B cell (primary cell): ENCODE results near the gene AHCY. TPM values are rescaled to one million over a fixed set of nuclear protein-coding genes. Genes with fewer than 3 reads are reported as not detected.
"Not testable (repeated sequence)": the region's sequence is repeated elsewhere in the genome, so short reads cannot be mapped to it uniquely, and the experiment has no call there.

Experiments
- ATAC-seq: fragments of 200-7000 bp; cut with Tn5 transposase; one replicate; pipeline ENCODE4 v1.10.0; 2021; ENCODE audit warnings: low read depth, mild to moderate bottlenecking, moderate number of reproducible peaks, moderate library complexity
- CTCF ChIA-PET: fragments of 350-600 bp; sonication (Branson Sonifier 250); formaldehyde crosslinking; loops from one replicate; lab custom pipeline; 2021; ENCODE audit warnings: antibody characterized with exemption, inconsistent platforms; lab: Charles Lee
- POLR2A ChIA-PET: fragments of 350-600 bp; sonication (Branson Sonifier 250); formaldehyde crosslinking; loops from one replicate; lab custom pipeline; 2021; ENCODE audit warnings: antibody characterized with exemption; lab: Charles Lee
- DNase-seq: peaks from one replicate; pipeline ENCODE4 v3.0.0; 2013
- H2AFZ ChIP-seq: 2 replicates; pipeline ENCODE4 v1.6.1; 2012; ENCODE audit warnings: mild to moderate bottlenecking, low read depth, low read length; ENCODE audit not compliant: insufficient read depth, poor library complexity, severe bottlenecking
- H3K27ac ChIP-seq, 2 donors: 1 replicate in 1 of 2; 2 replicates in 1 of 2; pipeline ENCODE4 v1.5.1; 2012 to 2013; ENCODE audit warnings: low read length in 2 of 2, mild to moderate bottlenecking in 2 of 2, moderate library complexity in 1 of 2
- H3K27me3 ChIP-seq, 4 experiments: fragments of 200-600 bp in 1 of 4; sonication (generic) in 1 of 4; replicated peaks in 1 of 4; 1 replicate in 2 of 4; 2 replicates in 2 of 4; pipeline versions ENCODE4 v1.6.1 to v1.7.0; 2013 to 2016; ENCODE audit warnings: low read length in 3 of 4, mild to moderate bottlenecking in 2 of 4, mixed read lengths in 1 of 4, moderate library complexity in 1 of 4; ENCODE audit not compliant: insufficient read depth in 4 of 4, control insufficient read depth in 3 of 4; ENCODE audit errors: control extremely low read depth in 1 of 4
- H3K36me3 ChIP-seq, 2 experiments: replicated peaks in 1 of 2; 1 replicate in 1 of 2; 2 replicates in 1 of 2; pipeline versions ENCODE4 v1.6.1 to v1.7.1; 2013; ENCODE audit warnings: low read length in 1 of 2; ENCODE audit not compliant: insufficient read depth in 2 of 2, control insufficient read depth in 1 of 2; ENCODE audit errors: control extremely low read depth in 1 of 2, extremely low read depth in 1 of 2
- H3K4me1 ChIP-seq, 2 donors: fragments of 200-600 bp in 1 of 2; sonication (generic) in 1 of 2; 1 replicate in 1 of 2; 2 replicates in 1 of 2; pipeline versions ENCODE4 v1.5.1 to v1.6.1; 2013 to 2017; ENCODE audit warnings: low read length in 2 of 2; ENCODE audit not compliant: control insufficient read depth in 2 of 2, insufficient read depth in 2 of 2
- H3K4me2 ChIP-seq: replicated peaks from 2 replicates; pipeline ENCODE3; 2012; ENCODE audit warnings: mild to moderate bottlenecking, low read depth, low read length; ENCODE audit not compliant: poor library complexity, severe bottlenecking
- H3K4me3 ChIP-seq, 5 experiments: fragments of 200-600 bp in 1 of 5; sonication (generic) in 1 of 5; 1 replicate in 3 of 5; 2 replicates in 2 of 5; pipeline versions ENCODE4 v1.5.1 to v1.7.0; 2011 to 2016; ENCODE audit warnings: low read length in 4 of 5, mild to moderate bottlenecking in 4 of 5, low read depth in 2 of 5, control low read depth in 1 of 5, moderate library complexity in 1 of 5; ENCODE audit not compliant: insufficient read depth in 1 of 5; ENCODE audit errors: control extremely low read depth in 1 of 5, extremely low read depth in 1 of 5
- H3K79me2 ChIP-seq: fragments of 200-600 bp; sonication (generic); one replicate; pipeline ENCODE4 v1.6.0; 2016; ENCODE audit warnings: low read length; ENCODE audit not compliant: control insufficient read depth, insufficient read depth
- H3K9ac ChIP-seq: fragments of 200-600 bp; sonication (generic); 2 replicates; pipeline ENCODE4 v1.6.1; 2017; ENCODE audit warnings: mild to moderate bottlenecking, low read length, moderate library complexity
- H3K9me3 ChIP-seq, 3 donors: one replicate each; pipeline versions ENCODE4 v1.6.1 to v1.7.1; 2013; ENCODE audit warnings: low read length in 2 of 3; ENCODE audit not compliant: control insufficient read depth in 2 of 3, insufficient read depth in 1 of 3; ENCODE audit errors: control extremely low read depth in 1 of 3
- H4K20me1 ChIP-seq: 2 replicates; pipeline ENCODE4 v1.6.0; 2012; ENCODE audit warnings: mild to moderate bottlenecking, low read length; ENCODE audit not compliant: insufficient read depth, control insufficient read depth, poor library complexity, severe bottlenecking
- H3K27ac Mint-ChIP-seq: one replicate; pipeline ENCODE4 v1.8.0; 2021; ENCODE audit warnings: mixed read lengths
- H3K27me3 Mint-ChIP-seq: one replicate; pipeline ENCODE4 v1.8.0; 2021; ENCODE audit warnings: mixed read lengths
- H3K4me1 Mint-ChIP-seq: one replicate; pipeline ENCODE4 v1.8.0; 2021; ENCODE audit warnings: mixed read lengths
- H3K4me3 Mint-ChIP-seq: one replicate; pipeline ENCODE4 v1.8.0; 2021; ENCODE audit warnings: mixed read lengths
- H3K9me3 Mint-ChIP-seq: one replicate; pipeline ENCODE4 v1.8.0; 2022; ENCODE audit warnings: mixed read lengths; ENCODE audit not compliant: insufficient read depth
- CTCF ChIP-seq: fragments of 200-600 bp; IDR thresholded peaks from one replicate; pipeline ENCODE4 v1.8.0; 2022; ENCODE audit warnings: antibody characterized with exemption, mild to moderate bottlenecking
- EZH2 ChIP-seq: IDR thresholded peaks from 2 replicates; pipeline ENCODE4 v1.6.1; 2012; ENCODE audit warnings: borderline replicate concordance, low read depth, mild to moderate bottlenecking, moderate library complexity, low read length; ENCODE audit not compliant: insufficient read depth, poor library complexity, severe bottlenecking
- WGBS: methylation state at CpG from one replicate; pipeline ENCODE4 v1.1.5; 2013; ENCODE audit warnings: missing lambda C conversion rate; ENCODE audit not compliant: insufficient coverage; 5-methylcytosine and 5-hydroxymethylcytosine counted together
- intact Hi-C: fragments of 100-400 bp; cut with micrococcal nuclease; formaldehyde crosslinking; loops from one replicate; pipeline ENCODE4 v1.10.0; 2022
- polyA plus RNA-seq: library from polyadenylated mRNA; depleted of rRNA; stranded (reverse); fragments of >200 nt; gene quantifications from 2 replicates; pipeline ENCODE4 v1.2.3, GENCODE V29; 2012
- total RNA-seq, 2 donors: library from RNA; stranded (reverse); fragments of 120-200 nt in 1 of 2; gene quantifications; 1 replicate in 1 of 2; 2 replicates in 1 of 2; pipeline versions ENCODE4 v1.2.3 to v1.2.4, GENCODE V29; 2013 to 2022

AHCY gene
- total and polyA plus RNA-seq, 2 donors (not counting 1 experiment from before 2014, with no cell fraction given) = 43.6 to 44.0 TPM

GRCh38 chr20:34343458-34344211 lies 40.5 kb upstream of the AHCY start:
- Mint-ChIP-seq H3K4me3 (no peak overlapping the region), H3K27me3 (no peaks in the 10 kb centered on the region), H3K4me1 (peaks cover 6% of the 10 kb centered on the region), H3K27ac (no peak overlapping the region), H3K9me3 (no peaks in the 10 kb centered on the region)
- Histone ChIP-seq H3K9me3 (no peaks in the 10 kb centered on the region), H3K36me3 (no peaks in the 10 kb centered on the region), H3K4me1 (peaks cover 3 to 8% of the 10 kb centered on the region in 2 donors), H3K27ac (no peak overlapping the region), H3K4me2 (no peak overlapping the region), H3K79me2 (no peaks in the 10 kb centered on the region), H3K27me3 (no peaks in the 10 kb centered on the region), H3K9ac (no peak overlapping the region), H2AFZ (no peak overlapping the region), H4K20me1 (no peaks in the 10 kb centered on the region), H3K4me3 (no peak overlapping the region)
- ChIA-PET POLR2A (no interaction called here), CTCF (no interaction called here)
- ATAC-seq = no peak
- TF ChIP-seq CTCF = no peak
- no peak for TF ChIP-seq EZH2
- intact Hi-C loops = no loop called here
- DNase-seq = no peak
- WGBS = 89% methylated on average over 7 of the region's 10 CpGs

- H3K4me1 Mint-ChIP-seq = peaks cover 14% of the 10 kb centered on the region
- H2AFZ ChIP-seq, intact Hi-C loops, H3K4me2 ChIP-seq, H4K20me1 ChIP-seq, H3K4me3 Mint-ChIP-seq, H3K9ac ChIP-seq, H3K27ac Mint-ChIP-seq, ATAC-seq, H3K27me3 ChIP-seq, H3K27me3 Mint-ChIP-seq, H3K27ac ChIP-seq, H3K79me2 ChIP-seq, H3K4me3 ChIP-seq, H3K9me3 Mint-ChIP-seq, DNase-seq, H3K36me3 ChIP-seq, H3K9me3 ChIP-seq, POLR2A ChIA-PET: not testable (repeated sequence)
- WGBS = 100% methylated on average over 7 of the region's 9 CpGs
- CTCF ChIA-PET = interaction anchor here (0.6 to 1.4 kb wide), 2 partner anchors 28 to 68 kb away, joined by 3 to 7 read pairs; no protein-coding TSS in a partner anchor
- peaks cover 3 to 20% of the 10 kb centered on the region in 2 donors for H3K4me1 ChIP-seq
Measured at GRCh38 chr20:34341199-34341598, 38.0 kb upstream of the AHCY start.

- H3K27ac ChIP-seq, H3K4me3 ChIP-seq, intact Hi-C loops, ATAC-seq, DNase-seq, H3K36me3 ChIP-seq, H3K4me2 ChIP-seq, H4K20me1 ChIP-seq, H3K27me3 Mint-ChIP-seq, H3K4me3 Mint-ChIP-seq, POLR2A ChIA-PET, H3K9me3 ChIP-seq, H3K27ac Mint-ChIP-seq, H3K9ac ChIP-seq, H2AFZ ChIP-seq, H3K27me3 ChIP-seq, H3K79me2 ChIP-seq, H3K9me3 Mint-ChIP-seq: not testable (repeated sequence)
- H3K4me1 ChIP-seq = peaks cover 3 to 20% of the 10 kb centered on the region in 2 donors
- H3K4me1 Mint-ChIP-seq = peaks cover 14% of the 10 kb centered on the region
- WGBS = 99% methylated on average over 9 of the region's 10 CpGs
- CTCF ChIA-PET = interaction anchor here (1.4 kb wide), 1 partner anchor 28 kb away, joined by 7 read pairs; no protein-coding TSS in a partner anchor
Measured at GRCh38 chr20:34340726-34341125, 37.6 kb upstream of the AHCY start.
